ENCODE results near the gene CCDC190.
"Not testable (repeated sequence)": the region's sequence is repeated elsewhere in the genome, so short reads cannot be mapped to it uniquely, and the experiment has no call there.

DNA sequence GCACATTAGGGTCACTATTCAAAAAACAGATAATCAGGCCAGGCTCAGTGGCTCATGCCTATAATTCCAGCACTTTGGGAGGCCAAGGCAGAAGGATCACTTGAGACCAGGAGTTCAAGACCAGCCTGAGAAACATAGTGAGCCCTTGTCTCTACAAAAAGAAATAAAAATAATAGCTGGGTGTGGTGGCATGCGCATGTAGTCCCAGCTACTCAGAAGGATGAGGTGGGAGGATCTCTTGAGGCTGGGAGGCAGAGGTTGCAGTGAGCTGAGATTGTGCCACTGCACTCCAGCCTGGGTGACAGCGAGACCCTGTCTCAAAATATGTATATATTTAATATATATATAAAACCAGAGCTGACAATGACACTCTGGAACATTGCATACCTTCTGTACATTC, 48.6 kb downstream of the CCDC190 start:
- not testable (repeated sequence) for TF ChIP-seq ZNF644 (CRISPR knock-in tag; IDR thresholded peaks at IDR 0.05; ENCODE audit: low read depth); ZBTB7B (CRISPR knock-in tag; IDR thresholded peaks at IDR 0.05); POLR2AphosphoS5 (IDR thresholded peaks at IDR 0.05; ENCODE audit: low read depth, low read length); RELA (CRISPR knock-in tag; IDR thresholded peaks at IDR 0.05); KAT7 (CRISPR knock-in tag; IDR thresholded peaks at IDR 0.05; ENCODE audit: borderline replicate concordance); ZNF550 (CRISPR knock-in tag; IDR thresholded peaks at IDR 0.05; ENCODE audit: borderline replicate concordance); ZFP36 (IDR thresholded peaks at IDR 0.05; ENCODE audit: borderline replicate concordance, low read depth, low read length, partially characterized antibody); NFKB2 (CRISPR knock-in tag; IDR thresholded peaks at IDR 0.05; ENCODE audit: borderline replicate concordance)
- TF ChIP-seq, protein P1, sequence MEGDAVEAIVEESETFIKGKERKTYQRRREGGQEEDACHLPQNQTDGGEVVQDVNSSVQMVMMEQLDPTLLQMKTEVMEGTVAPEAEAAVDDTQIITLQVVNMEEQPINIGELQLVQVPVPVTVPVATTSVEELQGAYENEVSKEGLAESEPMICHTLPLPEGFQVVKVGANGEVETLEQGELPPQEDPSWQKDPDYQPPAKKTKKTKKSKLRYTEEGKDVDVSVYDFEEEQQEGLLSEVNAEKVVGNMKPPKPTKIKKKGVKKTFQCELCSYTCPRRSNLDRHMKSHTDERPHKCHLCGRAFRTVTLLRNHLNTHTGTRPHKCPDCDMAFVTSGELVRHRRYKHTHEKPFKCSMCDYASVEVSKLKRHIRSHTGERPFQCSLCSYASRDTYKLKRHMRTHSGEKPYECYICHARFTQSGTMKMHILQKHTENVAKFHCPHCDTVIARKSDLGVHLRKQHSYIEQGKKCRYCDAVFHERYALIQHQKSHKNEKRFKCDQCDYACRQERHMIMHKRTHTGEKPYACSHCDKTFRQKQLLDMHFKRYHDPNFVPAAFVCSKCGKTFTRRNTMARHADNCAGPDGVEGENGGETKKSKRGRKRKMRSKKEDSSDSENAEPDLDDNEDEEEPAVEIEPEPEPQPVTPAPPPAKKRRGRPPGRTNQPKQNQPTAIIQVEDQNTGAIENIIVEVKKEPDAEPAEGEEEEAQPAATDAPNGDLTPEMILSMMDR (CRISPR knock-in tag; IDR thresholded peaks at IDR 0.05) = not testable (repeated sequence)
- TF ChIP-seq, protein P2, sequence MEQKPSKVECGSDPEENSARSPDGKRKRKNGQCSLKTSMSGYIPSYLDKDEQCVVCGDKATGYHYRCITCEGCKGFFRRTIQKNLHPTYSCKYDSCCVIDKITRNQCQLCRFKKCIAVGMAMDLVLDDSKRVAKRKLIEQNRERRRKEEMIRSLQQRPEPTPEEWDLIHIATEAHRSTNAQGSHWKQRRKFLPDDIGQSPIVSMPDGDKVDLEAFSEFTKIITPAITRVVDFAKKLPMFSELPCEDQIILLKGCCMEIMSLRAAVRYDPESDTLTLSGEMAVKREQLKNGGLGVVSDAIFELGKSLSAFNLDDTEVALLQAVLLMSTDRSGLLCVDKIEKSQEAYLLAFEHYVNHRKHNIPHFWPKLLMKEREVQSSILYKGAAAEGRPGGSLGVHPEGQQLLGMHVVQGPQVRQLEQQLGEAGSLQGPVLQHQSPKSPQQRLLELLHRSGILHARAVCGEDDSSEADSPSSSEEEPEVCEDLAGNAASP (CRISPR knock-in tag; IDR thresholded peaks at IDR 0.05; ENCODE audit: borderline replicate concordance) = not testable (repeated sequence)
- TF ChIP-seq, protein P3, sequence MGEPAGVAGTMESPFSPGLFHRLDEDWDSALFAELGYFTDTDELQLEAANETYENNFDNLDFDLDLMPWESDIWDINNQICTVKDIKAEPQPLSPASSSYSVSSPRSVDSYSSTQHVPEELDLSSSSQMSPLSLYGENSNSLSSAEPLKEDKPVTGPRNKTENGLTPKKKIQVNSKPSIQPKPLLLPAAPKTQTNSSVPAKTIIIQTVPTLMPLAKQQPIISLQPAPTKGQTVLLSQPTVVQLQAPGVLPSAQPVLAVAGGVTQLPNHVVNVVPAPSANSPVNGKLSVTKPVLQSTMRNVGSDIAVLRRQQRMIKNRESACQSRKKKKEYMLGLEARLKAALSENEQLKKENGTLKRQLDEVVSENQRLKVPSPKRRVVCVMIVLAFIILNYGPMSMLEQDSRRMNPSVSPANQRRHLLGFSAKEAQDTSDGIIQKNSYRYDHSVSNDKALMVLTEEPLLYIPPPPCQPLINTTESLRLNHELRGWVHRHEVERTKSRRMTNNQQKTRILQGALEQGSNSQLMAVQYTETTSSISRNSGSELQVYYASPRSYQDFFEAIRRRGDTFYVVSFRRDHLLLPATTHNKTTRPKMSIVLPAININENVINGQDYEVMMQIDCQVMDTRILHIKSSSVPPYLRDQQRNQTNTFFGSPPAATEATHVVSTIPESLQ (CRISPR knock-in tag; conservative IDR thresholded peaks at IDR 0.05) = not testable (repeated sequence)
